SK-N-SH treated with all-trans-retinoic acid at 6 μM for 48 hours (cell line): ENCODE measurements around the gene NAIF1.

Experiments used
- ESRRG ChIP-seq: fragments of 250-450 bp; sonication (Bioruptor Pico); IDR thresholded peaks from 2 replicates; pipeline ENCODE4 v1.6.1; 2021; ENCODE audit warnings: mild to moderate bottlenecking
- SNAI2 ChIP-seq: fragments of 250-450 bp; sonication (Bioruptor Pico); IDR thresholded peaks from 2 replicates; pipeline ENCODE4 v1.5.0; 2020; ENCODE audit warnings: mild to moderate bottlenecking, moderate library complexity
- ZFP3 ChIP-seq: fragments of 250-450 bp; sonication (Bioruptor Pico); IDR thresholded peaks from 2 replicates; pipeline ENCODE4 v1.5.0; 2020; ENCODE audit warnings: mild to moderate bottlenecking, moderate library complexity
- ZFP30 ChIP-seq: fragments of 450-650 bp; formaldehyde crosslinking; IDR thresholded peaks from 2 replicates; pipeline ENCODE4 v1.5.0; 2022; ENCODE audit warnings: mild to moderate bottlenecking, moderate library complexity
- TF ChIP-seq, protein P1 (sequence below): fragments of 250-450 bp; sonication (Bioruptor Pico); IDR thresholded peaks from 2 replicates; pipeline ENCODE4 v1.8.0; 2020; ENCODE audit warnings: mild to moderate bottlenecking, moderate library complexity, borderline replicate concordance
- TF ChIP-seq, protein P2 (sequence below): fragments of 250-450 bp; sonication (Bioruptor Pico); IDR thresholded peaks from 2 replicates; pipeline ENCODE4 v1.8.0; 2021; ENCODE audit warnings: low read depth, mild to moderate bottlenecking, moderate library complexity, borderline replicate concordance

DNA sequence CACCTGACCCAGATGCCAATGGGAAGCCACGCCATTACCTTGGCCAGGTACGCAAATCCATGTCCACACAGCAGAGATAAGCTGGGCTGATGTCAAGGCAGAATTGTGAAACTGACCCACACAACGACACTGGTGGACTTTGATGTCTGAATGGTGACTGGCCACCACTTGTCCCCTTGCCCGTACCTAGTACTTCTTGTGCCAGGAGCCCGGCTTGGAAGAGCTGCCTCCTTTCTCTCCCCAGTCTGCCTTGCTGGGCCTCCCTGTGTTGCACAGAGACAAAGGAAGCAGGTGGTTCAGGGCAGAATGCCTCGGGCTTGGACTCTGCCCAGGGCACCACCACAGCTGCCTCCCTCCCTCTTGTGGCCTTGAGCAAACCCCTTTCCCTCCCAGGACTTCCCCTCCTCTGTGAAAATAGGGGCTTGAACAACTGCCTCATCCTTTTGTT lies 37.1 kb upstream of the NAIF1 start:
- TF ChIP-seq SNAI2 (no peak), ESRRG (CRISPR knock-in tag) (no peak), ZFP30 (CRISPR knock-in tag) (no peak), ZFP3 (CRISPR knock-in tag) (no peak)
- TF ChIP-seq, protein P1, sequence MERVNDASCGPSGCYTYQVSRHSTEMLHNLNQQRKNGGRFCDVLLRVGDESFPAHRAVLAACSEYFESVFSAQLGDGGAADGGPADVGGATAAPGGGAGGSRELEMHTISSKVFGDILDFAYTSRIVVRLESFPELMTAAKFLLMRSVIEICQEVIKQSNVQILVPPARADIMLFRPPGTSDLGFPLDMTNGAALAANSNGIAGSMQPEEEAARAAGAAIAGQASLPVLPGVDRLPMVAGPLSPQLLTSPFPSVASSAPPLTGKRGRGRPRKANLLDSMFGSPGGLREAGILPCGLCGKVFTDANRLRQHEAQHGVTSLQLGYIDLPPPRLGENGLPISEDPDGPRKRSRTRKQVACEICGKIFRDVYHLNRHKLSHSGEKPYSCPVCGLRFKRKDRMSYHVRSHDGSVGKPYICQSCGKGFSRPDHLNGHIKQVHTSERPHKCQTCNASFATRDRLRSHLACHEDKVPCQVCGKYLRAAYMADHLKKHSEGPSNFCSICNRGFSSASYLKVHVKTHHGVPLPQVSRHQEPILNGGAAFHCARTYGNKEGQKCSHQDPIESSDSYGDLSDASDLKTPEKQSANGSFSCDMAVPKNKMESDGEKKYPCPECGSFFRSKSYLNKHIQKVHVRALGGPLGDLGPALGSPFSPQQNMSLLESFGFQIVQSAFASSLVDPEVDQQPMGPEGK (CRISPR knock-in tag) = no peak
- TF ChIP-seq, protein P2, sequence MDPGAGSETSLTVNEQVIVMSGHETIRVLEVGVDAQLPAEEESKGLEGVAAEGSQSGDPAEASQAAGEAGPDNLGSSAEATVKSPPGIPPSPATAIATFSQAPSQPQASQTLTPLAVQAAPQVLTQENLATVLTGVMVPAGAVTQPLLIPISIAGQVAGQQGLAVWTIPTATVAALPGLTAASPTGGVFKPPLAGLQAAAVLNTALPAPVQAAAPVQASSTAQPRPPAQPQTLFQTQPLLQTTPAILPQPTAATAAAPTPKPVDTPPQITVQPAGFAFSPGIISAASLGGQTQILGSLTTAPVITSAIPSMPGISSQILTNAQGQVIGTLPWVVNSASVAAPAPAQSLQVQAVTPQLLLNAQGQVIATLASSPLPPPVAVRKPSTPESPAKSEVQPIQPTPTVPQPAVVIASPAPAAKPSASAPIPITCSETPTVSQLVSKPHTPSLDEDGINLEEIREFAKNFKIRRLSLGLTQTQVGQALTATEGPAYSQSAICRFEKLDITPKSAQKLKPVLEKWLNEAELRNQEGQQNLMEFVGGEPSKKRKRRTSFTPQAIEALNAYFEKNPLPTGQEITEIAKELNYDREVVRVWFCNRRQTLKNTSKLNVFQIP (CRISPR knock-in tag) = no peak
